MCF 10A (cell line): Measurements from ENCODE around the gene VWF. TPM values are rescaled to one million over a fixed set of nuclear protein-coding genes. Genes with fewer than 3 reads are reported as not detected.

Experiments used
- BruUV-seq: library from RNA; stranded (reverse); fragments of 400-500 nt; replicated peaks from 2 replicates; lab custom pipeline; 2021; lab: Mats Ljungman, UMichigan
- CTCF ChIA-PET: fragments of 300-600 bp; sonication (Branson Sonifier 250); formaldehyde crosslinking; extraction: SDS; loops from one replicate; lab custom pipeline; 2021; ENCODE audit warnings: antibody characterized with exemption, inconsistent platforms; lab: Yijun Ruan, JAX
- POLR2A ChIA-PET: fragments of 300-600, 350-650 bp; sonication (Branson Sonifier 250); formaldehyde crosslinking; extraction: SDS; loops from one replicate; lab custom pipeline; 2020; ENCODE audit warnings: antibody characterized with exemption, inconsistent platforms; lab: Yijun Ruan, JAX
- DNase-seq: peaks from one replicate; pipeline ENCODE4 v3.0.0-alpha.2; 2018; ENCODE audit not compliant: unreplicated experiment
- H3K27ac Mint-ChIP-seq: one replicate; pipeline ENCODE4 v1.8.0; 2022; ENCODE audit warnings: mild to moderate bottlenecking, low read depth, mixed read lengths; ENCODE audit not compliant: unreplicated experiment
- H3K27me3 Mint-ChIP-seq: one replicate; pipeline ENCODE4 v1.8.0; 2022; ENCODE audit warnings: mixed read lengths; ENCODE audit not compliant: insufficient read depth, unreplicated experiment
- H3K36me3 Mint-ChIP-seq: one replicate; pipeline ENCODE4 v1.8.0; 2022; ENCODE audit warnings: mild to moderate bottlenecking, moderate library complexity, mixed read lengths; ENCODE audit not compliant: insufficient read depth, unreplicated experiment
- H3K4me1 Mint-ChIP-seq: one replicate; pipeline ENCODE4 v1.8.0; 2022; ENCODE audit warnings: mixed read lengths; ENCODE audit not compliant: insufficient read depth, unreplicated experiment
- H3K4me3 Mint-ChIP-seq: one replicate; pipeline ENCODE4 v1.8.0; 2022; ENCODE audit warnings: mild to moderate bottlenecking, moderate library complexity, mixed read lengths; ENCODE audit not compliant: unreplicated experiment
- H3K9me3 Mint-ChIP-seq: one replicate; pipeline ENCODE4 v1.8.0; 2022; ENCODE audit warnings: mixed read lengths; ENCODE audit not compliant: unreplicated experiment
- intact Hi-C: fragments of 100-400 bp; cut with micrococcal nuclease; formaldehyde crosslinking; loops from 2 replicates; pipeline ENCODE4 v1.14.1; 2022
- total RNA-seq: library from RNA; stranded (reverse); gene quantifications from 2 replicates; pipeline ENCODE4 v1.2.3, GENCODE V29; 2022
- TF ChIP-seq, protein P1 (sequence below): fragments of 200-600 bp; IDR thresholded peaks from one replicate; pipeline ENCODE4 v1.8.0; 2022; ENCODE audit warnings: antibody characterized with exemption, mild to moderate bottlenecking; ENCODE audit not compliant: unreplicated experiment

The VWF gene
- total RNA-seq, 1 experiment from 2014 or later: not detected

DNA sequence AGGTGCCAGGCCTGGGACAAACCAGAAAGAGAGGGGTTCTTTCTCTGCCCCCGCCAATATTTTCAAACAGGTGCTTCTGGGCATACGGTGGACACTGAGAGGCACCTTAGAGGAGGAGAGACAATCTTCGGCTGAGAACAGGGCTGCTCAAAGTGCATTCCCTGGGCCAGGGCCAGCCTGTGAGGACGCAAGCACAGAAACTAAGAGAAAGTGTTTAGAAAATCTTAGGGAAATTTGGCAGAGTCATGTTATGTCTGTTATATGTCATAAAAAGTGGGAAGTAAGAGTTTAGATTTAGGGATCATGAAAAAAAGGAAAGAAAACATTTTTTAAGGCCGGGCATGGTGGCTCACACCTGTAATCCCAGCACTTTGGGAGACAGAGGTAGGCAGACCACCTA, 83.7 kb downstream of the VWF start:
- Mint-ChIP-seq H3K36me3 (no peaks in the 10 kb centered on the region), H3K4me3 (no peak overlapping the region), H3K27me3 (no peaks in the 10 kb centered on the region), H3K27ac (no peak overlapping the region), H3K4me1 (peaks cover 10% of the 10 kb centered on the region), H3K9me3 (no peaks in the 10 kb centered on the region)
- CTCF ChIA-PET: interaction anchor here (0.6 to 6.4 kb wide), 5 partner anchors 46 to 172 kb away, joined by 3 to 262 read pairs (median 3); no protein-coding TSS in a partner anchor
- POLR2A ChIA-PET: no interaction called here
- BruUV-seq: no TSS peak
- intact Hi-C loops: loop anchor here (1.0 to 2.0 kb wide), 2 partner anchors 53 to 1184 kb away; no protein-coding TSS in a partner anchor
- DNase-seq: no peak
- TF ChIP-seq, protein P1, sequence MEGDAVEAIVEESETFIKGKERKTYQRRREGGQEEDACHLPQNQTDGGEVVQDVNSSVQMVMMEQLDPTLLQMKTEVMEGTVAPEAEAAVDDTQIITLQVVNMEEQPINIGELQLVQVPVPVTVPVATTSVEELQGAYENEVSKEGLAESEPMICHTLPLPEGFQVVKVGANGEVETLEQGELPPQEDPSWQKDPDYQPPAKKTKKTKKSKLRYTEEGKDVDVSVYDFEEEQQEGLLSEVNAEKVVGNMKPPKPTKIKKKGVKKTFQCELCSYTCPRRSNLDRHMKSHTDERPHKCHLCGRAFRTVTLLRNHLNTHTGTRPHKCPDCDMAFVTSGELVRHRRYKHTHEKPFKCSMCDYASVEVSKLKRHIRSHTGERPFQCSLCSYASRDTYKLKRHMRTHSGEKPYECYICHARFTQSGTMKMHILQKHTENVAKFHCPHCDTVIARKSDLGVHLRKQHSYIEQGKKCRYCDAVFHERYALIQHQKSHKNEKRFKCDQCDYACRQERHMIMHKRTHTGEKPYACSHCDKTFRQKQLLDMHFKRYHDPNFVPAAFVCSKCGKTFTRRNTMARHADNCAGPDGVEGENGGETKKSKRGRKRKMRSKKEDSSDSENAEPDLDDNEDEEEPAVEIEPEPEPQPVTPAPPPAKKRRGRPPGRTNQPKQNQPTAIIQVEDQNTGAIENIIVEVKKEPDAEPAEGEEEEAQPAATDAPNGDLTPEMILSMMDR: no peak

DNA sequence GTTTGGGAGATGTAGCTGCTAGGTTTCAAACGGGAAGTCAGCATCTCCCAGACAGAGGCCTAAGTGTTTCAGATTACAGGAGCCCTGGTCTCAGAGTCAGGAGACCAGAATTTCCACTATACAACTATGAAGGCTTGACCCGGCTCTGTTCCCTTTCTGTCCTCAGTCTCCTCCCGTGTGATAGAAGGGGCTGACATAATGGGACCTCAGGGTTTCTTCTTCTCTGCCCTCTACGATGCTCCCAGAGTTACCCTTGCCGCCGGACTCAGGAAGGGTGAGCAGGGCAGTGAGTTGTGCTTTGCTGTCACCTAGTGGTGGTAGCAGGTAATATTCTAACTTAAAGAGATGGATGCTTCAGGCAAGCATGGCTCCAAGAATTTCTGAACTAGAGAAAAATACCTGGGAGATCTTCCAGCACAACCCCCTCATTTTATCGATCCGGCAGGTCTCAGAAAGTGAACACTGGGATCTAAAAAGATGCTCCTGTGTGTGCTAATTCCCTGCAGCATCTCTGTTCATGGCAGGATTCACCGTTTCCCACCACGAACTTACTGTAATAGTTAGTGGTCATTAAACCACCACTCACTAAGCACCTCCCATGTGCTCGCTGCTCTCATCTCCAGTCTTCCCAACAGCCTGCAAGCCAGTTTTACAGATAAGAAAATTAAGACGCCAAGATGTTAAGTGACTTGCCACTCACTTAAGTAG, 84.4 kb downstream of the VWF start:
- ChIA-PET CTCF (interaction anchor here (0.6 to 6.4 kb wide), 21 partner anchors 9 to 1185 kb away, joined by 3 to 262 read pairs (median 4); no protein-coding TSS in a partner anchor), POLR2A (interaction anchor here (0.9 to 1.7 kb wide), 2 partner anchors 50 to 52 kb away, joined by 4 read pairs; no protein-coding TSS in a partner anchor)
- Mint-ChIP-seq H3K27ac (no peak overlapping the region), H3K9me3 (no peaks in the 10 kb centered on the region), H3K27me3 (no peaks in the 10 kb centered on the region), H3K36me3 (no peaks in the 10 kb centered on the region), H3K4me3 (no peak overlapping the region), H3K4me1 (peaks cover 10% of the 10 kb centered on the region)
- DNase-seq: peak; percentile 74
- intact Hi-C loops: loop anchor here (1.0 to 2.0 kb wide), 2 partner anchors 52 to 1183 kb away; no protein-coding TSS in a partner anchor
- TF ChIP-seq, protein P1: peak; percentile 89
- no TSS peak for BruUV-seq

DNA sequence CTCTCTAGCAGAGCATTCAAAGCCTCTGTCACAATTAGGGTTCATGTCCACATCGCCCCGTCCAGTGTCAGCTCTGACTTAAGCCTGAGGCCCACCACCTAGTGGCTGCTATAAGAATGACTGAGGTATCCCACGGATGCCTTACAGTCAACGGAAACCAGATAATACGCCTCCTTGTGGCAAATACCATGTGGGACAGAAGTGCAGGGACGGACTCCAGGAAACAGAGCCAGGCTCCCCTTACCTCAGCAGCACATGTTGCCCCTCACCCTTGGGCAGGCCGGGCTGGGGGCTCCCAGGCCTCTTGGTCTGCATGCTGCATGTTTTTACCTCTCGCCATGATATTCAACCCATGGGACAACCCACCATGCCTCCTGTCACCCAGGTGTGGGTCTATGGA, 86.3 kb downstream of the VWF start:
- no peak overlapping the region for H3K4me3 Mint-ChIP-seq
- no TSS peak for BruUV-seq
- POLR2A ChIA-PET: interaction anchor here (0.6 to 0.8 kb wide), 2 partner anchors 50 to 64 kb away, joined by 3 to 4 read pairs; no protein-coding TSS in a partner anchor
- intact Hi-C loops: no loop called here
- H3K27ac Mint-ChIP-seq: no peak overlapping the region
- CTCF ChIA-PET: interaction anchor here (0.6 to 6.4 kb wide), 32 partner anchors 9 to 1506 kb away, joined by 3 to 262 read pairs (median 4); no protein-coding TSS in a partner anchor
- DNase-seq: peak; percentile 86
- H3K36me3 Mint-ChIP-seq: no peaks in the 10 kb centered on the region
- no peaks in the 10 kb centered on the region for H3K4me1 Mint-ChIP-seq
- TF ChIP-seq, protein P1: peak; percentile 78
- no peaks in the 10 kb centered on the region for H3K9me3 Mint-ChIP-seq
- no peaks in the 10 kb centered on the region for H3K27me3 Mint-ChIP-seq

DNA sequence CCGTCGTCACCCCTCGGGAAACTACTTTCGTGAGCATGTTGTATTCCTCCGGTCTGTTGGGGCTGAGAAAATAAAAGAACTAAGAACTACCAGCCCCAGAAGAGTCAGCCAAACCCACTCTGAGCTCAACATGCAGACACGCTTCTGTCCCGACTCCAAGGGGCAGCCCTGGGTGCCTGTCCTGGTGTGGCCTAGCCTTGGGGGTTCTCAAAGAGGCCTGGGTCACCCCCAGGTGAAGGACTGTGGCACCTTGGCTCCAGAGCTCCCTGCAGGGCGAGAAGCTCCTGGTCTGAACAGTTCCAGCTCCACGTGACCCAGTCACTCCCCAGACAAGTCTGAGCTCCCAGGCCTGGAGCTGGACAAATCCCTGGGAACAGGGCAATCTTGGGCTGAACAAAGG, 87.0 kb downstream of the VWF start:
- Mint-ChIP-seq H3K36me3 (no peaks in the 10 kb centered on the region), H3K27me3 (no peaks in the 10 kb centered on the region), H3K9me3 (no peaks in the 10 kb centered on the region), H3K4me1 (no peaks in the 10 kb centered on the region), H3K27ac (no peak overlapping the region), H3K4me3 (no peak overlapping the region)
- ChIA-PET POLR2A (interaction anchor here (0.8 kb wide), 1 partner anchor 49 kb away, joined by 4 read pairs; no protein-coding TSS in a partner anchor), CTCF (interaction anchor here (0.6 to 6.4 kb wide), 24 partner anchors 10 to 1505 kb away, joined by 3 to 262 read pairs (median 6); no protein-coding TSS in a partner anchor)
- TF ChIP-seq, protein P1: no peak
- DNase-seq: no peak
- no TSS peak for BruUV-seq
- intact Hi-C loops: no loop called here
